ENCODE results near the gene CHMP4A.
"Not testable (repeated sequence)": the region's sequence is repeated elsewhere in the genome, so short reads cannot be mapped to it uniquely, and the experiment has no call there.

The CHMP4A gene

DNA sequence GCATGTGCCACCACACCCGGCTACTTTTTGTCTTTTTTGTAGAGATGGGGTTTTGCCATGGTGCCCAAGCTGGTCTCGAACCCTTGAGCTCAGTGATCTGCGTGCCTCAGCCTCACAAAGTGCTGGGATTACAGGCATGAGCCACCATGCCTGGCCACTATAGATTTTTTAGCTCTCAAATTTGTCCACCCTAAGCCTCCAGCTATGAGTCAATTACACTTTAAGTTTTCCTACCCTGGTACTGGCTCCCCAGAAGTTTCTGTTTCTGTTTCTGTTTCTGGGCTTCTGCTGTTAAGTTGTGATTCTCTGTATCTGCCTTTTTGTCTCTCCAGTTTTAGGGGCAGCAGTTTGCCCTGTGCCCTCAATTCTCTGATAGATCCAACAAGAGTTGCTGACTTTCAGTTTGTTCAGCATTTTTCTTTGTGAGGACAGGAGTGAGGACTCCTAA, 33.5 kb upstream of the CHMP4A start:
- FAIRE-seq = no peak

DNA sequence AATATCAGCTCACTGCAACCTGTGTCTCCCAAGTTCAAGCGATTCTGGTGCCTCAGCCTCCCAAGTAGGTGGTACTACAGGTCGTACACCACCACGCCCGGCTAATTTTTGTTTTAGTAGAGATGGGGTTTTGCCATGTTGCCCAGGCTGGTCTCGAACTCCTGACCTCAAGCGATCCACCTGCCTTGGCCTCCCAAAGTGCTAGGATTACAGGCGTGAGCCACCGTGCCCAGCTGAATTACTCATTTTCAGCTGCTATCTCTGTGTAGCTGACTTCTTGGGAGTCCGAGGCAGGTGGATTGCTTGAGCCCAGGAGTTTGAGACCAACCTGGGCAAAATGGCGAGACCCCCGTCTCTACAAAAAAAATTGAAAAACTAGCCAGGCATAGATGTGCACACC, 32.1 kb upstream of the CHMP4A start:
- FAIRE-seq = not testable (repeated sequence)

DNA sequence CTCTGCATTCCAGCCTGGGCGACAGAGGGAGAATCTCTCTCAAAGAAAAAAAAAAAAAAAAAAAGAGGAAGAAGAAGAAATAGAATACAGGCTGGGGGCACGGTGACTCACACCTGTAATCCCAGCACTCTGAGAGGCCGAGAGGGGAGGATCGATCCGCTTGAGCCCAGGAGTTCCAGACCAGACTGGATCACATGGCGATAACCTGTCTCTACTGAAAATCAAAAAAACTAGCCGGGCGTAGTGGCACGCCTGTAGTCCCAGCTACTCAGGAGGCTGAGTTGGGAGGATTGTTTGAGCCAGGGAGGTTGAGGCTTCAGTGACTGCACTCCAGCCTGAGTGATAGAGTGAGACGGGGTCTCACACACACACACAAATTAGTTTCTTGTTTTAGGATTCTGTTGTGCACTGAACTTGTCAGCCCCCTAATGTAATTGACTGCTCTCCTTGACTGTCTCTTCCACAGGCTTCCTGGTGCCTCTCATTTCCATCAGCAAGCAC, 30.1 kb upstream of the CHMP4A start:
- FAIRE-seq = no peak

DNA sequence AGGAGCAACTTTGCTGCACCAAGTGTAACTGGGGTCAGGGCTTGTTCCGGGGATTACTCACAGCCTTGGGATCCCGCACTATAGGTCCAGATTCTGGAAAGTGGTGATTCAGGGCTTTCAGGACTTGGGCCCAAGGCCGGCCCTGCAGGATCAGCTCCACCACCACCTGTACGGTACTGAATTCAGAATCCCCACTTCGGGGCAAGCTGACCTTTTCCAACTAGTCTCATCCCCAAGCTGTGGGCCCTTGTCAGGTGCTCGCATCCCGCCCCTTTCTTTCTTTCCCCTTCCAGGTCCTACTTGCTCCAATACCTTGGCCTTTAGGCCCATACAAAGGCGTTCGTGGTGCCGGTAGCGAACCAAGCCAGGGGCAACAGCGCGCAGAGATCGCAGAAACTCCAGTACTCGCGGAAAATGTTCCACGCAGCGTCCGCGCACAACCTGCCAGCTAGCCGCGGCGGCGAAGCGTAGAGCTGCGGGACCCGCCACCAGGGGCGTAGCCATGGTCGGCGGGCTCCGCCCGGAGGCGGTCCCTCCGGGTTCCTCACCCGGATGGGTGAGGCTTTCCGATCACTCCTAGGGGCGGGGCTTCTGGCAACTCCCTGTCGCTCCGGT, 28.6 kb upstream of the CHMP4A start:
- FAIRE-seq = no peak

DNA sequence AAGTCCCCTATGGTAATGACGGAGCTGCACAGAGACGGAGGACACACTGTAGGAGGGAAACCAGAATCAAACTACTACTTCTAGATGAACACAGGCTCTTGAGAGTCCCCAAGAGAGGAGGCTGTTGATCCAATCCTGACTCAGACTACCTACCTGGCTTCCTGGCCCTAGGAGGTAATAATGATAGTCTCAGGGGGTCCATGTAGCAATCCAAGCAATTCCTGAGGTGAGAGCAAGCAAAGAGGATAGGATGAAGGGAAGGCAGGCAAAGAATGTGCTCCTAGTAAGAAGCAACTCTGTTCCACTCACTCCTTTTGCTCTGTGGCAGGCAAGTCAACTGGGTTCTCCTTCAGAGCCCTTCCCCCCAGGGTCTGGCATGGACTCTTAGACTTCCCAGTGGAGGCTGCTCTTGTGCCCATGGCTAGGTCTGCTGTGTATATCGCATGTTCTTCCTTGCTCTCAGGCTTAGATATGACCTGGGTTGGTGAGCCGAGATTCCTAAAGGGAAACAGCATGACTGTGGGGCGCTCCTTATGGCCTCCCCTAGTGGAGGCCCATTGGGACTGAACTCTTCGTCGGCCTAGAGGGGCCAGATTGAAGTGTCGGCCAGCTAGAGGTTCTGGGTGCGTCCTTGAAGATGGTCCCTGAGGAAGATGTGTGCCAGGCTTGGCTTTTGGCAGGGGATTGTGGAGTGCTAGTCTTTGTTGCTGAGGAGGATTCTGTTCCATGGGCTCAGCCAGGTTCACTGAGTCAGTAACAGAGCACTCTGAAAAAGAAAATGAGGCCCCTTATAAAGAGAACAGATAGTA, 27.0 kb upstream of the CHMP4A start:
- FAIRE-seq = no peak

DNA sequence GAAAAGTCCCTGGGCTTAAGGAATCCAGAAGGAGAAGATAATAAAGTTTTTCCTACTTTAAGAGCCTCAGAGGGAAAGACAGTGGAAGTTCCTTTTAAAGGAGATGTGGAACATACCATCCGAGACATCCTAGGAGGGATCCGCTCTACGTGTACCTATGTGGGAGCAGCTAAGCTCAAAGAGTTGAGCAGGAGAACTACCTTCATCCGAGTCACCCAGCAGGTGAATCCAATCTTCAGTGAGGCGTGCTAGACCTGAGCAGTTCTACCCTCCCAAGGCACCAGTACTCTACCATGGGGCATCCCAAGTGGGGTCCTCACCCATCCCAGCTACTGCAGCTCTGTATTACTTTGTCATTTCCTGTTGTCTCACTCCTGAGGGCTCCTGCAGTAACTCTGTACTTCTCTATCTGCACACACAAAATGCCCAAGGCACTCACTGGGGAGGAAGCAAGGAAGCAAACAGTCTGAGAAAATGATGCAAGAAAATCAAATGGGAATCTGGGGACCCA, 25.3 kb upstream of the CHMP4A start:
- FAIRE-seq = no peak

DNA sequence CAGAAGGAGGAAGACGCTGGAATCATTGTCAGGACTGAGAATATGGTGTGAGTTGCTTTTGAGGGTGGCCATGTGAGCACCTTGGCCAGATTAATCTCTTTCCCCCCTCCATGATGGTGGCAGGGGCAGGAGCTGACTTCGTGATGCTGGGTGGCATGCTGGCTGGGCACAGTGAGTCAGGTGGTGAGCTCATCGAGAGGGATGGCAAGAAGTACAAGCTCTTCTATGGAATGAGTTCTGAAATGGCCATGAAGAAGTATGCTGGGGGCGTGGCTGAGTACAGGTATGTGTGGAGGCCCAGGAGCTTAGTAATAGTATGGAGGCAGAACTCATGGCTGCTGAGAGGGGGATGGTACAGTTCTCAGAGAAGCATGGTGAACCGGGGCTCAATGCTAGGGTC, 24.8 kb upstream of the CHMP4A start:
- FAIRE-seq = no peak

DNA sequence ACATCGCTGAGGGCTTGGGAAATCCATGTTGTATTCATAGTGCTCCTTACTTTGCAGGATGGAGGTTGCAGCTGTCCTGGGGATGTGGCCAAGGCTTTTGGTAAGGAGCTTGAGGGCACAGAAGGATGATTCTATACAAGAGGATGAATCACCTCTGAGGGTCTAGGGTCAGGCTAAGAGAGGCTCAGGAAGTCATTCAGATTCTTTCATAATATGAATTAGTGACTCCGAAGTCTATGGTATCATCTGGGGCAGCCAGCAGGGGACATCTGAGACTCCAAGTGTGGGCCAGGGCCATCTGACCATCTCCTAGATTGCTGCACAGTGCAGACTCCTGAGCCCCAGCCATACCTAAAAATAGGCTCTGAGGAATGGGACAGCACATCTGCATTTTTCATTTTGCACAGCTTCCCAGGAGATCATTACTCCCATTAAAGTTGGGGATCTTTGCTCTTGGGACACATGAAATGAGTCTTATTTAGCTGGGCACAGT, 24.2 kb upstream of the CHMP4A start:
- no peak for FAIRE-seq

DNA sequence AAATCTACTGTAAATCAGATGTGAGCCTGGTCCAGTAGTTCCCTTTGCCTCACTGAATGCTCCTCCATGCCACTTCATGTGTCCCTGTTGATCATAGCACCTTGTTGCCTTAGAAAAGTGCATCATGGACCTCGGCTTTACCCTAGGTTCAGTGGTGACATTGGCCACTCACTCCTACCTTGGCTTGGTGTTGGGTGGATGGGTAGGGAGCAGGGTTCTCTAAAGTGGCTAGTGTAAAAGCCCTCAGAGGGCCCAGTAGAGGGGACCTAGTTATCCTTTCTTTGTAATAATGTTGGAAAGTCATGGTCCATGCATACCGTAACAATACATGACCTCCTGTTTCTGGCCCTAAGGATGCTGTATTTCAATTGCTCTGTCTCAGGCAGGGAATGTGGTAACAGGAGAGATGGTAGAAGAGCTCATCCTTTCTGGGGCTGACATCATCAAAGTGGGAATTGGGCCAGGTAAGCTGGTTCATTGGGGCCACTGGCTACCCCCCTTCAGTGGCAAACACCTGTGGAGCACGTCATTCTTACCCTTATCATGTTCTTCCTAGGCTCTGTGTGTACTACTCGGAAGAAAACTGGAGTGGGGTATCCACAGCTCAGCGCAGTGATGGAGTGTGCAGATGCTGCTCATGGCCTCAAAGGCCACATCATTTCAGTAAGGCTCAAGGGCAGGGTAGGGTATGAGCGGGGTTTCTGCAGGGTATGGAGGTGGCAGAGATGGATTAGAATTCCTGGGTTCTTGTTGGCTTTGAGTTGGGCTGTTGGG, 23.6 kb upstream of the CHMP4A start:
- no peak for FAIRE-seq

DNA sequence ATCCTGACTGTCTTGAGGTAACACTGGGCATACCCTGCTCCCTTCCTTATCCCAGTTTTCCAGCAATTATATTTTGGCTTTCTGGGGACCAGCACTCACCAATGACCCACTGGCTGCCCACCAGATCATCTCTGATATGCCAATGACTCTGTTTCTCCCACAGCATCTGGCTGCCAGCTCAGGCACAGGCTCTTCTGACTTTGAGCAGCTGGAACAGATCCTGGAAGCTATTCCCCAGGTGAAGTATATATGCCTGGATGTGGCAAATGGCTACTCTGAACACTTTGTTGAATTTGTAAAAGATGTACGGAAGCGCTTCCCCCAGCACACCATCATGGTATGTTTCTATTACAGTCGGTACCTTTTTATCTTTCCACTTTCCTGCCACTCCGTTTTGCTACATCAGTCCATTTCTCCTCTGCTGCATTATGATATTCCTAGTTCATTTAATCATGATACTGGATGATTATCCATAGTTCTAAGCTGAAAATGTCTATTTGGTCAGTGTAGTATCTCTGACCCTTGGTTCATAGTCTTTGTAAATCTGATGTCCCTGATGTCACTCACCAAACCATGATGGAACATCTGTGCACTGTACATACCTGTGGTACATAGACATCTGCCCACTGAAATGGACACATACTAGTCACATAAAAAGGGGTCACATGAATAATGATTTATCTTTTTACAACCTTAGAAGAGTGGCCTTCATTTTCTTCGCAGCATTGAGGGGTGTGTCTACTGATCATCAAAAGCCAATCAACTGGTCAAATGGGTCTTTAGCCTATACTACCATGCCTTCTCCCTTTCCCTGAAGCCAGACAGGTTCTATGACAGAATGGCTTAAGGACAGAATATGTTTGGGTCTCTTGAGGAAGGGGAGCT, 22.8 kb upstream of the CHMP4A start:
- FAIRE-seq = no peak

DNA sequence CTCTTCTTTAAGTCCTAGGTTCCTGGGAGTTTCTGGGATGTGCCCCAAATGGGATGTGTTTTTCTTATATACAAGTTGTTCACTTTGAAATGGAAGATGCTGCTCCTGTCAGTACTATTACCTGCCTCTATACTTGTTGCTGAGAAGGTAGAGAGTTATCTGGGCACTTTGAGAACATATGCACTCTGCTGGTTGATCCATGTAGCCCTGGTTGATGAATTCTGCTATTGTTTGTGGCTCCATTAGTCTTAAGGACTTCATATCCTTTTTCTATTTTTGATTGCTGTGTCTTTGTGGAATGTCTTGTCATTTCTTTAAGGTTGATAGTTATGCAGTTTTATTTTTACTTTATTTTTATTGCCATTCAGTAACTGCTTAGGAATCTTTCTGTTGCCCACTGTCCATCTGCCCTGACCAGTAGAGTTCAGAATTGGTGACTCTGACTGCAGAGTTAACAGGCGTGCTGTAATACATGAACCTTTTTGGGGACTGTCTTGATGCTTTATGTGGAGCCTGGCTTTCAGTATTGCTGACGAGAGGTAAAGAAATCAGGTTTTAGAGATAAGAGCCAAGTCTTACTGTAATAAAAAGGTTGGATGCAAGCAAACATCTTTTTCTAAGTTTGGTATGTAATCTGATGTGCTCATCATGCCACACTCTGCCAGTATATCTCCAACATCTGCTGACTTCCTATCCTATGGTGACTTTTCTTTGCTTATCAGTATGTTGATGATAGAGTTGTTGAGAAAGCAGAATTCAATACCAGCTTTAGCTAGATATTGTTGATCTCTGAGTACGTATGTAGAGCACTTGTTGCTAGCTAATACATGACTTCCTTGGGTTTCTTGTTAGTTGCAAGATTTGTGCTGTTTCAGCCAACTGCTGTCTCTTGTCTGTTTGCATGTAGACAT, 21.1 kb upstream of the CHMP4A start:
- no peak for FAIRE-seq

DNA sequence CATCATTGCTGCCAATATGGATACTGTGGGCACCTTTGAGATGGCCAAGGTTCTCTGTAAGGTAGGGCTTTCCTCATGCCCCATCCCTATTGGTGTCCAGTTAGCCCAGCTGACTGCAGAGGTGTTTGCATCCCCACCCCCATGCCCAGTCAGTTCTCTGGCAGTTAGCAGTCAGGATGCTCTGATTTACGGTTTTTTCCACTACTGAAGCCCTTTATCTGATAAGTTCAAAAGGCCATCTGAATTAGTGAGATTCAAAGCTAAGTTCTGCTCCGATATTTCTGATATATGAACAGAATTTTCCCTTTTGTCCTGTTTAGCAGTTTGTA, 20.2 kb upstream of the CHMP4A start:
- no peak for FAIRE-seq

DNA sequence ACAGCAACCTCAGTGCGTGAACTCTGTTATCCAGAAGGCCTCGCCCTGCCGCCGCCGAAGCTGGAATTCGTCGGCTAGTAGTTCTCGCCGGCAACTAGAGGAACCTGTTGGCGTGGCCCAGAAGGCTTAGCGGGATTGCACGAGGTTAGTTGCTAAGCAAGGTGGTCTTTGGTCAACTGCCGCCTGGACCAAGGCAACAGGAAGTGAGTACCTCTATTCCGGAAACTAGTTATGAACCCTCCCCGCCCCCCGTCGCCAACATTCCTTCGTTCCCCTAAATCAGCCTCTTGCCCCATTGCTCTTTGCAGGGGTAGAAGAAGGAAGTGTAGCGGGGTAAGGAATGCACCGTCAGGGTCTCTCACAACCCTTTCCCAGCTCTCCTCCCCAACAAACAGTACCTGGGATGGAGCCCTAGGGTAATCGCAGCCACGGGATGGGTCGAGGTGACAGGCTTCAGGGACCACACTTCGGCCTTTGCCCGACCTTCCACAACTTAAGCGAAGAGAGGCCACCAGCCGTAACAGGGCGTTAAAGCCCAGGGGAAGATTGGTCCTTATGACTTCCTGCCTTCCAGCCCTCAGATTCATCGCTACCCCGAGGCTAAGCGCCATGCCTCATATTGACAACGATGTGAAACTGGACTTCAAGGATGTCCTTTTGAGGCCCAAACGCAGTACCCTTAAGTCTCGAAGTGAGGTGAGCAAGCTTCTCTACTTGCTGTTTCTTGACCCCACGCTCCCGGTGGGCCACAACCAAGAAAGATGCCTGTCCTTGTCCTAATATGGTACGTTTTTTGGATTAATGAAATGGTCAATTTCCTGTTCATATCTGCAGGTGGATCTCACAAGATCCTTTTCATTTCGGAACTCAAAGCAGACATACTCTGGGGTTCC, 19.6 kb upstream of the CHMP4A start, which contains the start of gene GMPR2:
TSS of gene GMPR2 (plus strand) at position 285 of the 893 bp plus-strand sequence. CDS start at position 610, 325 bp downstream.
- no peak for FAIRE-seq

DNA sequence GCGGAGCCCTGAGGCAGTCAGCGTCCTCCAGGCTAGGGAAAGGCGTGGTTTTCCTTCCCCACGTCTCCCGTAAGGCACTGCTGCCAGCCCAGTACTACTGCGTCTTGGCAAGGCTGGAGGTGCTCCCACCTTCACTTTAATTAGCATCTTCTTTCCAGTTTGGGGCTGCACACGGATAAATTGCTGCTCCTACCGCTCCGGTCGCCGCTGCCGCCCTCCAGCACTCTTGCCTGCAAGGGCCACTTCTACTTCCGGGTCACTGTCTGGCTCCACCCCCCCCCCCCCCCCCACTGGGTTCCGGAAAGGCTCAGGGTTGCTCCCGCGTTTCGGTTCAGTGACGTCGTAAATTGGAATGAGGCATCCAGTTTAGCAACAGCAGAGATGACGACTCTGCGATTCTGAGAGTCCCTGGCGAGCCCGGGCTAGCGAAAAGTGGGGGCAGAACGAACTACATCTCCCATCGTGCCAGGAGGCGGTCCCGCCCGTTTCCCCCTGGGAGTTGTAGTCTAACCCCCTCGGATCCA, 18.9 kb upstream of the CHMP4A start, which contains the start of gene NEDD8:
TSS of gene NEDD8 (minus strand) at position 247 of the 524 bp plus-strand sequence. CDS start at position 147, 100 bp downstream.
- FAIRE-seq = no peak

DNA sequence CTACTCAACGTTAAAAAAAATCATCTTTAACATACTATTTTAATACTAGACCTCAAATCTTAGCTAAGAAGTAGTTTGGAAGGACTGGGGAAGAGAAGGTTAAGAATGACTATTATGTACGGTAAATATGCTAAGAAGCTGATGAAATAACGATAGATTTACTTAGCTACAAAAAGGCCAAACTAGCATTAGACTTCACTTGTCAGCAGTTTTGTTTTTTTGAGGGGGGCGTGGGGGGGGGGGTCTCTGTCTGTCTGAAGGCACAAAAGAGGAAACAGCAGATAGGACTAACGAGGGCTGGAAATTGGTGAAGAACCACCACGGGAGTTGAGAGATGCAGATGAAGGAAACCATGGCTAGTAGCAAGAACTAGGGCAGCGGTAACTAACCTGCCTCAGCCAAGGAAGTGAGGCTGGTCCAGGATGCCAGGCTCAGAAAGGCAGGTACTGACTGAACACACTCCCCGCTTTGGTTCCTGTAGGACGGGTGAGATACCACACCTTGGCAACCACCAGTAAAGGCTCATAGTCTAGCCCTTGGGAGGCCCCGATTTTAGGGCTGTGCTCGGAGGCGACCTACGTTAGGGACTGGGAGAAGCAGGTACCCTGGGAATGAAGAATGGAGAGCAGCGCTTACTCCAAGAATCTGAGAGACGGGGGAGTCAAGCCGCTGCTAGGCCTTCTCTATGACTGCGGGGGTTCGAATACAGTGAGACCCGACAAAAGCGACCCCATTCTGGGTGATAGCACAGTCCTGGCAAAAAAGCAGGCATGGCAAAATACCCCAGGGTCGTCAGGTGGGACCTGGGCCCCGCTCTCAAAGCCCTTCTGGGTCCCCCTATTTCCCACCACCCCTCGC, 18.2 kb upstream of the CHMP4A start:
- no peak for FAIRE-seq

DNA sequence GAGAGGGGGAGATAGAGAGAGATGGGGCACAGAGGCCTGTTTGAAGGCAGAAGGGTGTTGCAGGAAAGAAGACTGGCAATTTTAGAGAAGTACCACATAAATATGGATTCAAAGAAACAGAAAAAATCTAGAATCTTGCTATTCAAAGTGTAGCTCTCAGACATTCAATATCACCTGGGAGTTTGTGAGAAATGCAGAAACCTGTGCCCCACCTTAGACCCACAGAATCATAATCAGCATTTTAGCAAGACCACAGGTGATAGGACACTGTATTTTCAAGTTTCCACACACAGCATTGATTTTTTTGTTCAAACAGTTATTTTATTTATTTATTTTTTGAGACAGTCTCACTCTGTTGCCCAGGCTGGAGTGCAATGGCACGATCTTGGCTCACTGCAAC, 15.6 kb upstream of the CHMP4A start:
- no peak for FAIRE-seq

DNA sequence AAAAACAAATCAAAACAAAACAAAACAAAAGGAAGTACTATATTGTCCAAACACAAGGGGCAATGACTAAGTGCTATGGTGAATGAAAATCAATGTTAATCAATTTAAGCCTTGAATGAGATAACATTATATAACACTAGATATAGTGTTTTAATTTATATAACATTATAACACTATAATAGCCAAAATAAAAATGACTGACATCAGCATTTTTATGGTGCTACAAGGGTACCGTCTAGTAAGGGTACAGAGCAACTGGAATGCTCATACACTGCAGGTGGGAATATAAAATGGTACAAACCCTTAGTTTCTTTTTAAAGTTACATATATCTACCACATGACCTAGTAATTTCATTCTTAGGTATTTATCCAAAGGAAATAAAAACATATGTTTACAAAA, 13.2 kb upstream of the CHMP4A start:
- no peak for FAIRE-seq

DNA sequence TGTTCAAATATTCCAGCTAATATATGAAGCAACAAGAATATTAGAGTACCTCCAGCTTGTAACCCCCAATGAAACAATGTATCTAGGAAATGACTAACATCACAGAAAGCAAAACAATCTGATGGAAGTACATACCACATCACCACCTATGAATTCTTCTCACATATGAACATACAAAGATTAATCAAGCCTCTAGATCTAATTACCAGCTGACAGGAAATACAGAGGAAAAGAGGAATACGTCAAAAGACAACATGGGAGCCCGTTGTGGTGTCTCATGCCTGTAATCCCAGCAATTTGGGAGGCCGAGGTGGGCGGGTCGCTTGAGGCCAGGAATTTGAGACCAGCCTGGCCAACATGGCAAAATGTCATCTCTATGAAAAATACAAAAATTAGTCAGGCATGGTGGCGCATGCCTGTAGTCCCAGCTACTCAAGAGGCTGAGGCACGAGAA, 11.4 kb upstream of the CHMP4A start:
- no peak for FAIRE-seq
